GM08714 (cell line): ENCODE measurements around the gene BLNK.

Experiments used
- H3K4me3 ChIP-seq: fragments of 200-500 bp; sonication (Bioruptor generic); 2 replicates; pipeline ENCODE4 v1.5.1; 2014; ENCODE audit warnings: mild to moderate bottlenecking, low read length, inconsistent platforms
- ZNF274 ChIP-seq: IDR thresholded peaks from 2 replicates; pipeline ENCODE4 v1.6.1; 2012; ENCODE audit warnings: mild to moderate bottlenecking, low read depth, low read length

Gene BLNK

DNA sequence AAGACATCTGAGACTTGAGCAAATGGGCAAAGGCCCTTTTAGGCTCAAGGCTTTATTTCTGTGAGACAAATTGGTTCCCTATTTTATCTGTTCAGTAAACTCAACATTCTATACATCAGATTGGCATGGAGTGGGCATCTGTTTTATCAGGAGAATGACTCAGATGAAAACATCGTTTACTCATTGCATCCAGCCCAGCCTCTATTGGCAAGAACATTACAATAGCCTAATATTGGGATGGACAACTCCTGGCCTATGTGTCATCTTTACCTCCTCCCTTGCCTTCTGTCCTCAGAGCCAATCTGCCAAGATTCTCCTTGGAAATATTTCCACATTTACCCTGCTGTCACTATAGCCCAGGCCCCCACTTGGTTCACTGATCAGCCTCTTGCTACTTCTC lies 5.5 kb upstream of the BLNK start:
- no peak overlapping the region for H3K4me3 ChIP-seq
- TF ChIP-seq ZNF274, result no peak

DNA sequence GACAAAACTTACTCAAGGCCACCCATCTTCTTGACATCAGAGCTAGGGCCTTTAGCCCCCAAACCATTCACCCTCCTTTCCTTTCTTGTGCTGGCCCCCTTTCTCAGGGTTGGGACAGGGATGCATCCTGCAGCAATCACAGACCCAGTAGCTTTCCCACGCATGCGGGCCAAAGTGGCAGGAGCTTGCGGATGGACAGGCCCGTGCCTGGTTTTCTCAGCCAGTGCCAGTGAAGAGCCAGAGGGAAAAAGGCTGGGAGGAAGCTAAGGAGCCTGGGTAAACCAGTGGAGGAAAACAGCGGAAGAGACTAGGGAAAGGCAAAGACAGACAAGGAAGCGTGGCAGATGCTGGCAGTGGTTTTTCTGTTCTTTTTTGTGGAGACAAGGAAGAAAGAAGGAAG lies 5.1 kb upstream of the BLNK start:
- no peak overlapping the region for H3K4me3 ChIP-seq
- no peak for TF ChIP-seq ZNF274

DNA sequence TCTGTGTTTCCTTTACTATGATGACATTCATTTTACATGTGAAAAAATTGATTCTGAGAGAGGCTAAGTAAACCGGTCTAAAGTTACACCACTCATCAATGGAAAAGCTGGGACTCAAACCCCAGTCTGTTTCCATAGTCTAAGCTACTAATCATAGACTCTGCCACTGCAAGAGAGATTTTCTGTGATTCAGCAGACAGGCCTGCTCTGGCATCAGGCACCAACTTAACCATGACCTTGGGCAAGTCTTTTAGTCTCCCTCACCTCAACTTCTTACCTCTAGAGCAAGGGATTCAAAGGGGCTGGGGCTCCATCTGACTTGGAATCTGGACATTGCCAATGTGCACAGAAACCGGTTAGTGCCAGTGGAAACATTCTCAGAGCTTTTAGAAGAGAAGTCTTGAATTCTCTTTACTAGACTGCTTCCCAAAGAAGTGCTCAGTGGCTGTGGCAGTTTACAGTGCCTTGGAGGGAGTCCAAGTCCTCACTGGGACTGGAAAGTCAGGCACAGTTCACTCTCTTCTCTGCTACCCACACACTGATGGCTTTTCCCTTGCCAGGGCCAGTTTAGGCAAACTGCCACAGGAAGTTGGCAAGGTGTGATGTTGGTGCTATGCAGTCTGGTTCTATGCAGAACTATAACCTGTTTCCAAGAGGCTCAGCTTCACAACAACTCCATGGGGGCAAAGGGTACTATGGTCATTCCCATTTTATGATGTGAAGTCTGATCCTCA lies 4.5 kb upstream of the BLNK start:
- no peak overlapping the region for H3K4me3 ChIP-seq
- no peak for TF ChIP-seq ZNF274

DNA sequence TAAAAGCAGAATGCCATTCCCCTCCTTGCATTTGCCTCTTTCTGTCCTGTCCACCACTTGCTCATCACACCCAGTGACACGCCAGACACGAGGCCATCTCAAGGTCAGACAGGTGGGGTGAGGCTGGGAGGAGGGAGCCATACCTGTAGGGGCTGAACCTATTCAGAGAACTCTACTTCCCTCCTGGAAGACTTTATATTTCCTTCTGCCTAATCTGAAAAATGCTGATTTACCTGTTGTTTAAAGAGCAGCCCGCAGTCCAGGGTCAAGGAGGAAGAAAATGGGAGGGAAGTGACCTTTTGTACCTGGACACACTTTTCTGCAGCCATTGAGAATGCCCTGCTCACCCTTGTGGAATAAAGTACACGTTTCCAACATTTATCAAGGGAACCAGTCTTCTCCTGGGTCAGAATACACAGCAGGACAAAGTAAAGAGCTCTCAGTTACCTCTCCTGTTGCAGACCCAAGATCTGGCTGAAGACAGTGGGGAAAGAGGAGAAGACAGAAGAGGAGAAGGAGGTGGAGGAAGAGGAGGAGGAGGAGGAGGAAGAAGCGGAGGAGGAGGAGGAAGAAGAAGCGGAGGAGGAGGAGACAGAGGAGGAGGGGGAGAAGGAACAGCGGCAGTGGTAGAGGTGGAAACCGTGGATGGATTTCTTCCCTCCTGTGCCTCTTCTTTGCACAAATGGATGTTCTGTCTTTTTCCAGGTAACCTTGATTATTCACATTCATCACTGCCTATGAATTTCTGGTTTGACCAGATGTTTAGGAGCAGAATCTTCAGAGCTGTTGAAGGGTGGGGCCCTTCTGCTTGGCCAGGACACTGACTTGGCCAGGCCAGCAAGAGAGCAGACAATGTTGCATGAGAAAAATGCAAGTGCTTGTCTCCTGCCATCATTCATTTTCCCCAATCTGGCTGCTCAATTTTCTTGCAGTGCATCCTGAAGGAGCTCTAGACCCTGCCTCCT lies 1.2 kb upstream of the BLNK start:
- peak overlapping the region; percentile 100; the same call in 1 of the 2 replicates for H3K4me3 ChIP-seq
- TF ChIP-seq ZNF274, result no peak

DNA sequence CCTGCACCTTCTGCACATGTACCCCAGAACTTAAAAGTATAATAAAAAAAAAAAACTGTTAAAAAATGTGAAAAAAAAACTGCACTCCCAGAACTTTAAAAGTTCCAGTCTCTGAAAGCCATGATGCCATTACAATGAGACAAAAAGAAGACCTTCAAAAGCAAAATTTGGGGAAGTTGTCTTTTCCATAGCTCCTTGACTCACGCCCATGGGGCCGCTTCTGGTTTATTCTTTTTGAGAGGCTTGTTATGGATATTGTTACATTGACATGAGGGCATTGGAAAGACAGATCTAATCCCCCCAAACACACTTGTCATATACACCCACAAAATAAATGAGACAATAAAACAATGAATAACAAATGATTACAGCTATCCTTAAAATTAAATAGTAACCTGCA lies 798 bp downstream of the BLNK start:
- no peak for TF ChIP-seq ZNF274
- peak overlapping the region; percentile 100 for H3K4me3 ChIP-seq

DNA sequence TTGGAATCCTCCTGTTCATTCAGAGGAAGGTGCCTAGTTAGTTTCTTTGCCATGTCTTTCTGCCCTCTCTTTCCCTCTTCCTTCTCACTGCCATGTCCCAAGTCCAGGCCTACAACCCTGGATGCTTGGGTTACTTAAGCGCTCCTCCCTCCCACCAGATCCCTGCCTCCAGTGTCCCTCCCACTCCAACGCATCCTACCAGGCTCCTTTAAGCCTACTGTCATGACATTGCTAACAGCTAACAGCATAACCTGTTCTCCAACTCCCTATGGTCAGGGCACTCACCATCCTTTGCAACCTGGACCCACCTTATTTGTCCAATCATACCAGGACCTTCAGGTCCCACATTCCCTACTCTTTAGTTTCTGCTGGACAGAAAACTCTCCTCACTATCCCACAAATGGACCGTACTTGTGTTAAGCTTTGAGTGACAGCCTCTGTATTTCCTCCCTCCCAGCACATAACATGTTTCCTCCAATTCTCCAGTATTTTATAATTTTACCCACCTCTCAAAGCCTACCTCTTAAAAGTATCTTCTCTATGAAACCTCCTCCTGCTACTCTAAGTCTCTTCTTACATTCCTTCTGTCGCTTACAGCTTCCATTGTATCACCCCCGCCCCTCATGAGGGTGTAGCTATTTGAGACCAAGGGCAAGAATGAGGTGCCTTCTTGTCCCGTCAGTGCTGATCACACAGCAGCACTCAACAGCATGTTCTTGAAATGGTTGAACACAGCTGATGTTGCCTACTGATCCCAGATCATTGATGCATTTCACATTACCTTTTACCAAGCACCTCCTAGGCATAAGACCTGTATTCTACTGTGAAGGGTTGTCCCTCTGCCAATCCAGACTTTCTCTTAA lies 1.7 kb downstream of the BLNK start:
- H3K4me3 ChIP-seq, result peak overlapping the region; percentile 100
- no peak for TF ChIP-seq ZNF274

DNA sequence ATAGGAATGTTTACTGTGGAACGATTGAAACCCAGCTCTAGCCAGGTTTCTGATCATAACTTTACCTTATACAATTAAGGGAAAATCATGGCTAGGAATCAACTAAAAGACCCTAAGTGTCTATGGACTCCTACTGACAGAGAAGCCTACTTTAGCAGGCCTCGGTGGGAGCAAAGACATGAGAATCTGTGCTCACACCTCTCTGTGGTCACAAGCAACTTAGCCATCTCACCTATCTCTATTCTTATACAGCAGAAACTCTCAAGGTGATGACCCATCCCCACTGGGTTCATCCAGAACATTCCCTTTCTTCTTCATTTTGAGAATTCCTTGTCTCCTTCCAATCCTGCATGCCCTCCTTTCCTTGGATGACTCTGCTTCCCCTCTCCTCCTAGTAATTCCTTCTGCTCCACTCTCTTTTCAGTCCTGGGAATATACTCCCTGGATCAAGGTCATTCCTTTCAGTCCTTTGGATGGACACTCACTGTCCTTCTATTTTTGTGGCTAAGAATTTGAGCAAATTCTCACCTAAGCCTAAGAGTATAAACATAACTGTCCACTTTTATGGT lies 2.9 kb downstream of the BLNK start:
- H3K4me3 ChIP-seq, result peak overlapping the region; percentile 100
- TF ChIP-seq ZNF274, result no peak

DNA sequence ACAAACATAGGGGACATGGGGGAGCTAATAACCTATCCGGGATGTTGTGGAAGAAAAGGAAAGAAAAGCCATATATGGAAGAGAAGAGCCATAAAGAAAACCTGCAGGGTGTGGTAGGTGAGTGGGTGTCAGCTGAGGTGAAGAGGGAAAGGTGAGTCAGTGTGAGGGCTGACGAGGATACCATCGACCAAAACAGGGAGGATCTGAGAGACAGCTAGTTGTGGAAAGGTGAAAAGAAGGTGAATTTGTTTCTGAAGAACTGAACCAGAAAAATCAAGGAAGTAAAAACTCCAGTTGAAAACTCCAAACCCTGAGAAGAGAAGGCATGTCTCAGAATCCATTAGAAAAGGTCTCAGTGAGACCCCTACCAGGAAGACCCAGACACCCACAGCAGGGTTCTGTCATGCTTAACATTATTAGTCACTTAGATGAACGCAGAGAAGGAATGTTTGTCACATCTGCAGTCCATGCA lies 4.1 kb downstream of the BLNK start:
- peak overlapping the region; percentile 68 for H3K4me3 ChIP-seq
- TF ChIP-seq ZNF274, result no peak

DNA sequence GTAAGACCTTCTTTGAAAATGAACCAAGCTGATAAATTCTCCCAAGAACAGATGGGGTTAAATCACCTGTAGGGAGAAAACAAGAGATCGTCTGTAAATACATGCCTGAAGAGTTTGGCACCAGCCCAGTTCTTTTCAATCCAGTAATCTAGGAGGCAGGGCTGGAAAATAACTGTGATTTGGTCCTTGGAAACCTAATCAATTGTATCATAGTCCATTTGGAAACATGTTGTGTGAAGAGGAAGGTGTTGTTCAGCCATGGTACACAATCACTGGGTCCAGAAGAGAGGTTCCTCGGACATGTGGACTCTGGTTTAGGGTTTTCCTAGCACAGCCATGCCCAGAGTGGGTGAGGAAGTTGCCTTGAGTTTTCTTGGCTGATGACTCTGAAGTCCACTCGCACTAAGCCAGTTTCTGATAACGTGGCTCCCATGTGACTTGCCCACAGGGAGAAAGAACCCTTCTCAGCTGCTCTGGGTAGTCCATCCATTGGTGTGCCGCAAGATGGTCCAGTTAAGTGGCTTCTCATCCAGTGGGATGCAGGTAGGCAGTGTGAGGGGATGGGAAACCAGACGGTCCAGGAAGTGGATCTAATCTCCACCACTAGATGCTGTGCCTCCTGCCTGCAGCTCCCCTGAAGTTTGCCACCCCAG lies 5.1 kb downstream of the BLNK start:
- no peak for TF ChIP-seq ZNF274
- H3K4me3 ChIP-seq, result peak overlapping the region; percentile 68; the same call in 1 of the 2 replicates

DNA sequence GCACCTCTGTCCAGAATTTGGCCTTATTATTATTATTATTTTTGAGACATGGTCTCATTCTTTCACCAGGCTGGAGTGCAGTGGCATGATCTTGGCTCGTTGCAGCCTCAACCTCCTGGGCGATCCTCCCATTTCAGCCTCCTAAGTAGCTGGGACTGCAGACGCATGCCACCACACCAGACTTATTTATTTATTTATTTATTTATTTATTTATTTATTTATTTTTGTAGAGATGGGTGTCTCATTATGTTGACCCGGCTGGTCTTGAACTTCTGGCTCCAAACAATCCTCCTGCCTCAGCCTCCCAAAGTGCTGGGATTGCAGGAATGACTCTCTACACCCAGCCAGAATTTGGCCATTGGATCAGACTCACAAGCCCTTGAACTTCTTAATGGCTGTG lies 6.4 kb downstream of the BLNK start:
- no peak for TF ChIP-seq ZNF274
- no peak overlapping the region for H3K4me3 ChIP-seq

DNA sequence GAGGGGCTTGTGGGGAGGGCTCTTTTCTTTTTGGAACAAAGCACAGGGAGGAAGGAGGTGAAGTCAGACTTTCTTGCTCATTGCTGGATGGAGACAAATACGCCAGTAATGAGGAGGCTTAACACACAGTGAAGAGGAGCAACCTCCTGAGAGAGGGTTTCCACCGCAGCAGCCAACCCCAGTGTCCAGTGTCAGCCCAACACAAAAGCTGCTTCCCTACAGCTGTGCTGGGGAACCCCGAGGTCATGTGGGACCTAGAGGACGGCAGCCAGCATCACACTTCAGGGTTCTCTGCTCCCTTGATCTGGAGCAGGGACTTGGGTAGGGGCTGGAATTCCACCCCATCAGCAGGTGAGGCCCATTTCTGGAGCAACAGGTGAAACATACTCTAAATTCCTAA lies 7.7 kb downstream of the BLNK start:
- H3K4me3 ChIP-seq, result no peak overlapping the region
- no peak for TF ChIP-seq ZNF274

DNA sequence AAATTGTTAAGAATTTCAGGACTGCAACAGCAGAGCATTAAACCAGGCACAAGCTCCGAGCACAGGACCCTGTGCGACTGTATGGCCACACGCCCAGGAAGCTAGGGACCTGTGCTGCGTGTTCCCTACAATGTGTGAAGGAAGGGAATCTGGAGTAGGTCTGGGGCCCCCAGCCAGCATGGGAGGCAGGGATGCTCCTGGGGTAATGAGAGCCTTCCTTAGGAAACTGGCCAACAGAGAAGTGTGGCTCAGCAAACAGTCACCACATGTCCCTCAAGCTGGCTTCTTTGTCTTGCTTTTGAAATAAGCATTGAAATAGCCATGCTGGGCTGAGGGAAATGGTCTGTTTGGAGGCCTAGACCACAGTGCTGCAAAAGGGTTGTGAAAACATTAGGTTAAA lies 8.2 kb downstream of the BLNK start:
- no peak overlapping the region for H3K4me3 ChIP-seq
- TF ChIP-seq ZNF274, result no peak

DNA sequence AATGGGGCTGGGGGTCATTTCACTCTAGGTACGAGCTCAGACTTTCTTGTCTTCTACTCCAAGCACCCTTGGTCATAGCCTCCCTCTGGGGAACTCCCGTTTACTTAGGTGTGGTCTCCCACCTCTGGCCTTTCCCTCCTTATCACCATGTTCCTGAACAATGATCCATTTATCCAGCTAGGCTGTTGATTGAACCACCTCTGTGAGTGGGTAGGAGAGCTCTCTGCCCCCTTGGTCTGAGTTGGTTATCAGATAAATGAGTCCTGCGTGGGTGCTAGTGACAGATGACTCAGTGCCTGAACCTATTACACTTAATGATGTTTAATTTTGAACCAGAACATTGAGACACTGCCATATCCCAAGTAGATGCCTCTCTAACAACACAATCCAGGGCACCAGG lies 9.4 kb downstream of the BLNK start:
- H3K4me3 ChIP-seq, result no peak overlapping the region
- no peak for TF ChIP-seq ZNF274
